Gastrocnemius medialis (tissue), 4 donors: ENCODE data around the gene NLRP6.
A peak's percentile ranks its signal among the peaks of the same experiment; 100 is the strongest.
"Not testable (repeated sequence)": the region's sequence is repeated elsewhere in the genome, so short reads cannot be mapped to it uniquely, and the experiment has no call there.

Experiments used
- CTCF ChIP-seq, 5 experiments: fragments of 450-650 bp in 3 of 5; fragments of 200-600 bp in 2 of 5; sonication (generic) in 2 of 5; IDR thresholded peaks in 4 of 5; conservative IDR thresholded peaks in 1 of 5; 1 replicate in 4 of 5; 2 replicates in 1 of 5; pipeline ENCODE4 v1.5.1; 2016 to 2019; ENCODE audit warnings: antibody characterized with exemption in 5 of 5, mild to moderate bottlenecking in 3 of 5, moderate library complexity in 3 of 5
- POLR2A ChIP-seq, 2 donors: fragments of 450-650 bp; IDR thresholded peaks; one replicate each; pipeline ENCODE4 v1.6.1; 2017; ENCODE audit warnings: antibody characterized with exemption in 2 of 2, mild to moderate bottlenecking in 2 of 2, moderate library complexity in 2 of 2

- not testable (repeated sequence) for TF ChIP-seq CTCF (IDR thresholded peaks at IDR 0.05 in 4 of 5, conservative IDR thresholded peaks at IDR 0.05 in 1 of 5)
- peak; percentile 56 to 68 for TF ChIP-seq POLR2A (IDR thresholded peaks at IDR 0.05)
Measured at GRCh38 chr11:307766-308708, 29.8 kb downstream of the NLRP6 start, which contains the start of gene IFITM2.
